K562 (cell line): ENCODE results near the gene BLID.

ENCODE experiments used
- CREB1 ChIP-seq, 2 experiments: sonication (generic) in 1 of 2; formaldehyde crosslinking in 1 of 2; IDR thresholded peaks; 2 replicates each; pipeline versions ENCODE4 v1.6.1 to v1.8.0; 2012 to 2022; ENCODE audit warnings: inconsistent platforms in 1 of 2, mild to moderate bottlenecking in 1 of 2, missing genetic modification reagents in 1 of 2, moderate library complexity in 1 of 2
- HLTF ChIP-seq: fragments of 450-650 bp; IDR thresholded peaks from 2 replicates; pipeline ENCODE4 v1.6.1; 2016
- HNRNPUL1 ChIP-seq: fragments of 200-400 bp; formaldehyde crosslinking; IDR thresholded peaks from 2 replicates; pipeline ENCODE4 v1.6.1; 2017; ENCODE audit warnings: low read length
- JUNB ChIP-seq: fragments of 450-650 bp; formaldehyde crosslinking; conservative IDR thresholded peaks from 2 replicates; pipeline ENCODE4 v1.4.0; 2020; ENCODE audit warnings: mild to moderate bottlenecking
- KDM5B ChIP-seq: fragments of 200-600 bp; sonication (generic); IDR thresholded peaks from 2 replicates; pipeline ENCODE4 v1.6.1; 2012; ENCODE audit warnings: low read depth, mild to moderate bottlenecking, moderate library complexity, low read length, control low read depth, inconsistent platforms; ENCODE audit not compliant: insufficient replicate concordance
- MCM2 ChIP-seq: fragments of 450-650 bp; IDR thresholded peaks from 2 replicates; pipeline ENCODE4 v1.6.1; 2017; ENCODE audit warnings: low read depth, mild to moderate bottlenecking
- RFX5 ChIP-seq: IDR thresholded peaks from 2 replicates; pipeline ENCODE4 v1.6.1; 2011; ENCODE audit warnings: low read depth, mild to moderate bottlenecking, improper control_type of control experiment, low read length
- TEAD2 ChIP-seq: fragments of 450-650 bp; IDR thresholded peaks from 2 replicates; pipeline ENCODE4 v1.6.1; 2016; ENCODE audit warnings: missing genetic modification characterization, control low read depth, missing compliant biosample characterization
- YY1 ChIP-seq, 3 experiments: IDR thresholded peaks; 2 replicates each; pipeline ENCODE4 v1.6.1; 2011; ENCODE audit warnings: low read length in 2 of 3, mild to moderate bottlenecking in 2 of 3, moderate library complexity in 2 of 3, borderline replicate concordance in 1 of 3, control low read depth in 1 of 3, low read depth in 1 of 3; ENCODE audit not compliant: insufficient read depth in 3 of 3, insufficient replicate concordance in 2 of 3, control insufficient read depth in 1 of 3, insufficient read length in 1 of 3; ENCODE audit errors: extremely low read depth in 1 of 3
- ZNF124 ChIP-seq: sonication (generic); formaldehyde crosslinking; IDR thresholded peaks from 2 replicates; pipeline ENCODE4 v1.8.1; 2022; ENCODE audit warnings: missing genetic modification reagents
- ZNF695 ChIP-seq: fragments of 450-650 bp; formaldehyde crosslinking; IDR thresholded peaks from 2 replicates; pipeline ENCODE4 v1.4.0; 2020; ENCODE audit warnings: mild to moderate bottlenecking, moderate library complexity
- TF ChIP-seq, protein P1 (sequence below), 3 experiments: IDR thresholded peaks in 2 of 3; conservative IDR thresholded peaks in 1 of 3; 2 replicates each; pipeline ENCODE4 v1.5.1; 2011 to 2012; ENCODE audit warnings: low read length in 3 of 3, mild to moderate bottlenecking in 3 of 3, control low read depth in 2 of 3, improper control_type of control experiment in 1 of 3, inconsistent platforms in 1 of 3, low read depth in 1 of 3, mixed read lengths in 1 of 3, moderate library complexity in 1 of 3; ENCODE audit not compliant: insufficient read depth in 2 of 3

DNA sequence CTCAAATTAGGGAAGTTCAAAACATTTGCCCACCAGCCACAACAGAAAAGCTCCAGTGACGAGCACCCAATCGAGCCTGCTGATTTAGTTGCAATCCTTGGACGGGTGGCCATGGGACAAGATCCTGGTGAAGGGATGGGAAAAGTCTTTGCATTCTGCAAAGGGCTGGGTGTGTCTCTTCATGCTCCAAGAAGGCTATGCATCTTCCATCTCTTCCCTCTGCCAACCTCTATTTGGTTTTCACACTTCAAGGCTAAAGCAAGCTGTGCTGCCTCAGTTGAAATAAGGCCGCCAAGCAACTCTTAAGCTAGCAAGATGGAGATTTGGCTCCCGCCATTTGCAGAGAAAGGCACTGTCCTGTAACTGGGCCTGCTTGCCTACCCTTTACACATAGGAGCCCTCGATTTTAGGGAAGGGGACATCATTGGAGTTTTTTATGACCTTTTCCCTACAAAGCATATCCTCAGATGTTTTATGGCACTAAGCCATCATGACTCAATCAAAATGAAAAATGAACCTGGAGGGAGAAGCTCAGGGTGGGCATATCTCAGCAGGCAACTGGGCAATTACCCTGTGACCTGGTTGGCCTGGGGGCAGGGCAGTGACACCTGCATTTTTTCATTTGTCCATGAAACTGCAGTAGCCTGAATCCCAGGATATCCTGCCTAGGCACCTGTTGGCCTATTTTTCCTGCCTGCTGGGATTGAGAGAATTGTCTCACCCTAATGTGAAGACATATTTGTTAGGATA, 45.0 kb upstream of the BLID start:
- TF ChIP-seq ZNF124, result no peak
- TF ChIP-seq RFX5, result no peak
- no peak for TF ChIP-seq JUNB (CRISPR knock-in tag)
- TF ChIP-seq HLTF, result no peak
- no peak for TF ChIP-seq ZNF695
- TF ChIP-seq HNRNPUL1, result no peak
- no peak for TF ChIP-seq YY1 (IDR thresholded peaks at IDR 0.05; ENCODE audit: borderline replicate concordance in 1 of 3, control insufficient read depth in 1 of 3, extremely low read depth in 1 of 3, insufficient read depth in 3 of 3, insufficient read length in 1 of 3, insufficient replicate concordance in 2 of 3, low read depth in 1 of 3, low read length in 2 of 3)
- TF ChIP-seq KDM5B, result no peak
- TF ChIP-seq CREB1 (IDR thresholded peaks at IDR 0.05), result no peak
- TF ChIP-seq CREB1 (CRISPR knock-in tag; IDR thresholded peaks at IDR 0.05), result no peak
- no peak for TF ChIP-seq MCM2
- no peak for TF ChIP-seq TEAD2 (tag)
- TF ChIP-seq, protein P1, sequence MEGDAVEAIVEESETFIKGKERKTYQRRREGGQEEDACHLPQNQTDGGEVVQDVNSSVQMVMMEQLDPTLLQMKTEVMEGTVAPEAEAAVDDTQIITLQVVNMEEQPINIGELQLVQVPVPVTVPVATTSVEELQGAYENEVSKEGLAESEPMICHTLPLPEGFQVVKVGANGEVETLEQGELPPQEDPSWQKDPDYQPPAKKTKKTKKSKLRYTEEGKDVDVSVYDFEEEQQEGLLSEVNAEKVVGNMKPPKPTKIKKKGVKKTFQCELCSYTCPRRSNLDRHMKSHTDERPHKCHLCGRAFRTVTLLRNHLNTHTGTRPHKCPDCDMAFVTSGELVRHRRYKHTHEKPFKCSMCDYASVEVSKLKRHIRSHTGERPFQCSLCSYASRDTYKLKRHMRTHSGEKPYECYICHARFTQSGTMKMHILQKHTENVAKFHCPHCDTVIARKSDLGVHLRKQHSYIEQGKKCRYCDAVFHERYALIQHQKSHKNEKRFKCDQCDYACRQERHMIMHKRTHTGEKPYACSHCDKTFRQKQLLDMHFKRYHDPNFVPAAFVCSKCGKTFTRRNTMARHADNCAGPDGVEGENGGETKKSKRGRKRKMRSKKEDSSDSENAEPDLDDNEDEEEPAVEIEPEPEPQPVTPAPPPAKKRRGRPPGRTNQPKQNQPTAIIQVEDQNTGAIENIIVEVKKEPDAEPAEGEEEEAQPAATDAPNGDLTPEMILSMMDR (IDR thresholded peaks at IDR 0.05 in 2 of 3, conservative IDR thresholded peaks at IDR 0.05 in 1 of 3; ENCODE audit: insufficient read depth in 2 of 3, low read depth in 1 of 3, low read length in 3 of 3), result no peak
